Adrenal gland (tissue), 12 donors: Measurements from ENCODE around the gene INHBA. TPM values are rescaled to one million over a fixed set of nuclear protein-coding genes. Genes with fewer than 3 reads are reported as not detected.
A peak's percentile ranks its signal among the peaks of the same experiment; 100 is the strongest.

ENCODE experiments used
- DNase-seq, 7 donors: peaks; one replicate each; pipeline ENCODE4 v3.0.0-alpha.2; 2019 to 2020
- H3K27ac ChIP-seq, 5 donors: fragments of 200-600 bp; sonication (generic) in 4 of 5; 1 replicate in 3 of 5; 2 replicates in 2 of 5; pipeline versions ENCODE4 v1.5.1 to v1.8.0; 2016 to 2020; ENCODE audit warnings: mild to moderate bottlenecking in 1 of 5
- H3K27me3 ChIP-seq: fragments of 200-600 bp; 2 replicates; pipeline ENCODE4 v1.8.0; 2021
- H3K36me3 ChIP-seq, 2 donors: fragments of 200-600 bp; replicated peaks in 1 of 2; 1 replicate in 1 of 2; 2 replicates in 1 of 2; pipeline versions ENCODE4 v1.5.1 to v1.8.0; 2018 to 2022
- H3K4me1 ChIP-seq, 2 donors: fragments of 200-600 bp; replicated peaks in 1 of 2; 1 replicate in 1 of 2; 2 replicates in 1 of 2; pipeline versions ENCODE4 v1.5.1 to v1.8.0; 2018 to 2021
- H3K4me3 ChIP-seq, 4 donors: fragments of 200-600 bp; sonication (generic) in 3 of 4; one replicate each; pipeline ENCODE4 v1.5.1; 2016 to 2018
- H3K9me3 ChIP-seq, 3 donors: fragments of 200-600 bp; sonication (generic) in 1 of 3; replicated peaks in 1 of 3; 1 replicate in 2 of 3; 2 replicates in 1 of 3; pipeline versions ENCODE4 v1.5.1 to v1.8.0; 2016 to 2021
- CTCF ChIP-seq, 6 experiments: fragments of 450-650 bp in 4 of 6; fragments of 200-600 bp in 2 of 6; sonication (generic) in 1 of 6; IDR thresholded peaks; 1 replicate in 5 of 6; 2 replicates in 1 of 6; pipeline versions ENCODE4 v1.5.1 to v1.8.0; 2016 to 2021; ENCODE audit warnings: antibody characterized with exemption in 6 of 6, mild to moderate bottlenecking in 2 of 6, moderate library complexity in 1 of 6
- POLR2A ChIP-seq, 2 donors: fragments of 450-650 bp; IDR thresholded peaks; one replicate each; pipeline ENCODE4 v1.6.1; 2017; ENCODE audit warnings: antibody characterized with exemption in 2 of 2, mild to moderate bottlenecking in 2 of 2, moderate library complexity in 1 of 2
- WGBS, 4 donors: extraction: QIAGEN DNeasy Blood & Tissue Kit in 2 of 4; methylation state at CpG; one replicate each; pipeline versions ENCODE4 v1.1.5 to v1.1.7; 2013 to 2017; 5-methylcytosine and 5-hydroxymethylcytosine counted together
- intact Hi-C, 2 donors: fragments of 100-400 bp; cut with DNase I; formaldehyde crosslinking; loops; one replicate each; pipeline versions ENCODE4 v1.14.1 to v1.15.0; 2022 to 2023
- polyA plus RNA-seq, 3 donors: library from polyadenylated mRNA; stranded (reverse); fragments of 200-250 nt in 2 of 3; fragments of 350-450 nt in 1 of 3; fragmentation: Illumina TruSeq in 1 of 3; extraction: RNeasy Lipid Tissue Mini Kit (QIAGEN cat#74804) in 1 of 3; gene quantifications; one replicate each; pipeline ENCODE4 v1.2.3, GENCODE V29; 2013 to 2014
- total RNA-seq, 9 donors: library from RNA; depleted of rRNA in 4 of 9; stranded (reverse); fragments of >200 nt in 4 of 9; fragments of 120-200 nt in 1 of 9; fragmentation: NEBNext Ultra II Directional in 1 of 9; extraction: Animal tissue kit (Norgen Biotek cat#: 25700) in 1 of 9; gene quantifications; one replicate each; pipeline versions ENCODE4 v1.1.0 to v1.2.4, GENCODE V29; 2013 to 2023
- donor health status: healthy with polysubstance abuse.
- donor health status: Bipolar disorder and iron deficiency.
- donor health status: DM: yes; HTN: yes; CAD: no.
- donor health status: DM: no; HTN: no; CAD: no.
- donor health status: DM: no; HTN: no; CAD: no.
- donor health status: DM: yes; HTN: yes; CAD: no.

INHBA gene
- total and polyA plus RNA-seq, 12 donors = 0.35 to 4.1 (median 0.89) TPM

DNA sequence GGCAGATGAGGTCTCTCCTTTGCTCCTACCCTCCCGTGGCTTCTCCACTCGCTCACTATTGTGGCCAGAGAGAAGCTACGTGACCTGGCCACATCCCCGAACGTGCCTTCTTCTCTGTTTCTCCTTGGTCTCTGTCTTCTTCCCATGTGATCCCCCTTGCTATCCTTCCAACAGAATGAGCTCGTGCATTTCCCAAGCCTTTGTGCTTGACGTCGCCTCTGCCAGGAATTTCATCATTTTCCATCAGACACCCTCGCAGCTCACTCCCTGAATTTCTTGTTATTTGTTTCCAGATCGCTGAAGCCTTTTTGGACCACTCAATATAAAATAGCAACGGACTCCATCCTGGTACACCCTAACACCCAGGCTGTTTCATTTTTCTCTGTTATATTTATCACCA lies 13.8 kb upstream of the INHBA start:
- Histone ChIP-seq H3K4me1 (no peaks in the 10 kb centered on the region), H3K27ac (no peak overlapping the region), H3K27me3 (no peaks in the 10 kb centered on the region), H3K4me3 (no peak overlapping the region), H3K9me3 (no peaks in the 10 kb centered on the region), H3K36me3 (no peaks in the 10 kb centered on the region)
- WGBS, 4 donors = 78 to 89% (median 83%) methylated on average over 11 of the region's 11 CpGs
- DNase-seq = no peak
- TF ChIP-seq POLR2A (IDR thresholded peaks at IDR 0.05) = no peak
- no peak for TF ChIP-seq CTCF (IDR thresholded peaks at IDR 0.05)
- intact Hi-C loops = no loop called here

DNA sequence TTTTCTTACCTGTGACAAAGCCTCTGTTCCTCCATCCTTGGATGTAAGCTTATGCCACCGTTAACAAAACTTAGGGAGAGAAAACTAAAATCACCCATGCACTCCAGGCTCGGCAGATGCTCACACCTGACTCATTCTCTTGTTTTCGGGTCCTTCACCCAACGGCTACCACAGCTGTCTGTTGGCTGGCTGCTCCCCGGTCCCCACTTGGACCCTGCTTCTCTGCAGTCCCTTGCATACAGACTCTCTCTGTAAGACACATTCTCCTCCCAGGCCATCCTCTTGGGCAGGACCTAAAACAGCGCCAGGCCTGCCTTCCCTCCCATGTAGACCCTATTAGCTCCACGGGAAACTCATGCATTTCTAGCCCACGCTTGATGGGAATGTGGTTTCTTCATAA lies 12.1 kb upstream of the INHBA start:
- intact Hi-C loops = no loop called here

GRCh38 chr7:41711283-41712064 lies 8.6 kb upstream of the INHBA start:
- WGBS, 4 donors = 42 to 48% (median 47%) methylated on average over 10 of the region's 10 CpGs
- intact Hi-C loops = no loop called here
- peak in 3 of 7 donors; percentile 35 to 43 (median 42) for DNase-seq
- no peaks in the 10 kb centered on the region for H3K36me3 ChIP-seq
- no peaks in the 10 kb centered on the region for H3K4me1 ChIP-seq
- H3K9me3 ChIP-seq = no peaks in the 10 kb centered on the region
- H3K27ac ChIP-seq = no peak overlapping the region
- peak; percentile 16 to 45 (median 32) for TF ChIP-seq CTCF (IDR thresholded peaks at IDR 0.05)
- TF ChIP-seq POLR2A (IDR thresholded peaks at IDR 0.05) = no peak
- no peaks in the 10 kb centered on the region for H3K27me3 ChIP-seq
- no peak overlapping the region for H3K4me3 ChIP-seq

More for the DNA sequence above, 12.1 kb upstream of the INHBA start:
- 84 to 88% (median 85%) methylated on average over 8 of the region's 8 CpGs for WGBS, 4 donors
- H3K27me3 ChIP-seq = no peaks in the 10 kb centered on the region
- no peak for TF ChIP-seq POLR2A (IDR thresholded peaks at IDR 0.05)
- no peak for TF ChIP-seq CTCF (IDR thresholded peaks at IDR 0.05)
- no peak overlapping the region for H3K27ac ChIP-seq
- H3K4me1 ChIP-seq = no peaks in the 10 kb centered on the region
- no peak for DNase-seq
- no peaks in the 10 kb centered on the region for H3K36me3 ChIP-seq
- no peak overlapping the region for H3K4me3 ChIP-seq
- H3K9me3 ChIP-seq = no peaks in the 10 kb centered on the region

GRCh38 chr7:41710838-41711237 lies 7.9 kb upstream of the INHBA start:
- DNase-seq = no peak
- intact Hi-C loops = no loop called here
- TF ChIP-seq POLR2A (IDR thresholded peaks at IDR 0.05) (no peak), CTCF (IDR thresholded peaks at IDR 0.05) (no peak)
- Histone ChIP-seq H3K27me3 (no peaks in the 10 kb centered on the region), H3K9me3 (no peaks in the 10 kb centered on the region), H3K36me3 (no peaks in the 10 kb centered on the region), H3K27ac (no peak overlapping the region), H3K4me1 (peaks cover 0 to 4% of the 10 kb centered on the region in 2 donors), H3K4me3 (no peak overlapping the region)
- 76 to 87% (median 81%) methylated on average over 2 of the region's 2 CpGs for WGBS, 4 donors
